ENCODE results near the gene LAMA2. TPM values are rescaled to one million over a fixed set of nuclear protein-coding genes. Genes with fewer than 3 reads are reported as not detected.

LAMA2 gene, protein sequence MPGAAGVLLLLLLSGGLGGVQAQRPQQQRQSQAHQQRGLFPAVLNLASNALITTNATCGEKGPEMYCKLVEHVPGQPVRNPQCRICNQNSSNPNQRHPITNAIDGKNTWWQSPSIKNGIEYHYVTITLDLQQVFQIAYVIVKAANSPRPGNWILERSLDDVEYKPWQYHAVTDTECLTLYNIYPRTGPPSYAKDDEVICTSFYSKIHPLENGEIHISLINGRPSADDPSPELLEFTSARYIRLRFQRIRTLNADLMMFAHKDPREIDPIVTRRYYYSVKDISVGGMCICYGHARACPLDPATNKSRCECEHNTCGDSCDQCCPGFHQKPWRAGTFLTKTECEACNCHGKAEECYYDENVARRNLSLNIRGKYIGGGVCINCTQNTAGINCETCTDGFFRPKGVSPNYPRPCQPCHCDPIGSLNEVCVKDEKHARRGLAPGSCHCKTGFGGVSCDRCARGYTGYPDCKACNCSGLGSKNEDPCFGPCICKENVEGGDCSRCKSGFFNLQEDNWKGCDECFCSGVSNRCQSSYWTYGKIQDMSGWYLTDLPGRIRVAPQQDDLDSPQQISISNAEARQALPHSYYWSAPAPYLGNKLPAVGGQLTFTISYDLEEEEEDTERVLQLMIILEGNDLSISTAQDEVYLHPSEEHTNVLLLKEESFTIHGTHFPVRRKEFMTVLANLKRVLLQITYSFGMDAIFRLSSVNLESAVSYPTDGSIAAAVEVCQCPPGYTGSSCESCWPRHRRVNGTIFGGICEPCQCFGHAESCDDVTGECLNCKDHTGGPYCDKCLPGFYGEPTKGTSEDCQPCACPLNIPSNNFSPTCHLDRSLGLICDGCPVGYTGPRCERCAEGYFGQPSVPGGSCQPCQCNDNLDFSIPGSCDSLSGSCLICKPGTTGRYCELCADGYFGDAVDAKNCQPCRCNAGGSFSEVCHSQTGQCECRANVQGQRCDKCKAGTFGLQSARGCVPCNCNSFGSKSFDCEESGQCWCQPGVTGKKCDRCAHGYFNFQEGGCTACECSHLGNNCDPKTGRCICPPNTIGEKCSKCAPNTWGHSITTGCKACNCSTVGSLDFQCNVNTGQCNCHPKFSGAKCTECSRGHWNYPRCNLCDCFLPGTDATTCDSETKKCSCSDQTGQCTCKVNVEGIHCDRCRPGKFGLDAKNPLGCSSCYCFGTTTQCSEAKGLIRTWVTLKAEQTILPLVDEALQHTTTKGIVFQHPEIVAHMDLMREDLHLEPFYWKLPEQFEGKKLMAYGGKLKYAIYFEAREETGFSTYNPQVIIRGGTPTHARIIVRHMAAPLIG (N-terminal part only)
- 2.2 and 3.9 TPM in 2 replicates for total RNA-seq (2022)
- percentile 14 among the genes with signal in this experiment for Bru-seq, nascent RNA
- percentile 9 among the genes with signal in this experiment for BruChase-seq, experiment 1, labeled RNA remaining after a 6-hour chase
- BruChase-seq, experiment 2, labeled RNA remaining after a 2-hour chase = percentile 7 among the genes with signal in this experiment
- long read RNA-seq, partial matches to known transcripts = 0 of 1 reads
- long read RNA-seq, other reads (novel, unspliced or antisense) = 1 of 1 reads

DNA sequence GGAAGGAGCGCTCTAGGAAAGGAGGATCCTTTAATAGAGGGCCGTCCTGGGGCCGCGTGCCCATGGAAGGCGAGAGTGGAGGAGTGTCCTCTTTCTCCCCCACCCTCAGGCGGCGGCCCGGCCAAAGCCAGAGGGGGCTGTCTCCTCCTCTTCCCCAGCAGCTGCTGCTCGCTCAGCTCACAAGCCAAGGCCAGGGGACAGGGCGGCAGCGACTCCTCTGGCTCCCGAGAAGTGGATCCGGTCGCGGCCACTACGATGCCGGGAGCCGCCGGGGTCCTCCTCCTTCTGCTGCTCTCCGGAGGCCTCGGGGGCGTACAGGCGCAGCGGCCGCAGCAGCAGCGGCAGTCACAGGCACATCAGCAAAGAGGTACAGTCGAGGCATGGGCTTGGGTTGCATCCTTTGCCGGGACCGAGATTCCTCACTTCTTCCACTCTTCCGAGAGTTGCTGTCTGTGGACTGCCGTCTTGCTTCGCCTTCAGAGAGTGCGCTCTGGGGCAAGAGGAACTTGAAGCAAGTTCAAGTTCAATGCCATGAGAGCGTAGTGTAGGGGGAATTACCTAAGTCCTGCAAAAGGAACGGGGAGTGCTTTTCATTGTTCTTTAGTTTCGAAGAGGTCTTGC, at the start of gene LAMA2:
Gene LAMA2, plus strand, starts transcription at position 148 of the 621 bp plus-strand sequence. Its CDS starts 108 bp downstream, at position 256.
- DNase-seq (ENCODE audit: unreplicated experiment) = no peak
- Mint-ChIP-seq H3K4me3 (ENCODE audit: unreplicated experiment) (no peak within 1 kb of the TSS), H3K36me3 (ENCODE audit: insufficient read depth, unreplicated experiment) (no peaks in the 10 kb centered on the region), H3K9me3 (ENCODE audit: unreplicated experiment) (no peaks in the 10 kb centered on the region), H3K27me3 (ENCODE audit: insufficient read depth, unreplicated experiment) (peaks cover 70% of the 10 kb centered on the region), H3K4me1 (ENCODE audit: insufficient read depth, unreplicated experiment) (no peaks in the 10 kb centered on the region), H3K27ac (ENCODE audit: low read depth, unreplicated experiment) (no peak within 1 kb of the TSS)
- TF ChIP-seq, protein P1, sequence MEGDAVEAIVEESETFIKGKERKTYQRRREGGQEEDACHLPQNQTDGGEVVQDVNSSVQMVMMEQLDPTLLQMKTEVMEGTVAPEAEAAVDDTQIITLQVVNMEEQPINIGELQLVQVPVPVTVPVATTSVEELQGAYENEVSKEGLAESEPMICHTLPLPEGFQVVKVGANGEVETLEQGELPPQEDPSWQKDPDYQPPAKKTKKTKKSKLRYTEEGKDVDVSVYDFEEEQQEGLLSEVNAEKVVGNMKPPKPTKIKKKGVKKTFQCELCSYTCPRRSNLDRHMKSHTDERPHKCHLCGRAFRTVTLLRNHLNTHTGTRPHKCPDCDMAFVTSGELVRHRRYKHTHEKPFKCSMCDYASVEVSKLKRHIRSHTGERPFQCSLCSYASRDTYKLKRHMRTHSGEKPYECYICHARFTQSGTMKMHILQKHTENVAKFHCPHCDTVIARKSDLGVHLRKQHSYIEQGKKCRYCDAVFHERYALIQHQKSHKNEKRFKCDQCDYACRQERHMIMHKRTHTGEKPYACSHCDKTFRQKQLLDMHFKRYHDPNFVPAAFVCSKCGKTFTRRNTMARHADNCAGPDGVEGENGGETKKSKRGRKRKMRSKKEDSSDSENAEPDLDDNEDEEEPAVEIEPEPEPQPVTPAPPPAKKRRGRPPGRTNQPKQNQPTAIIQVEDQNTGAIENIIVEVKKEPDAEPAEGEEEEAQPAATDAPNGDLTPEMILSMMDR (IDR thresholded peaks at IDR 0.05; ENCODE audit: unreplicated experiment) = no peak
- intact Hi-C loops (cut with micrococcal nuclease) = no loop called here
- POLR2A ChIA-PET = no interaction called here
- BruUV-seq (replicated peaks) = no TSS peak
- CTCF ChIA-PET = no interaction called here

DNA sequence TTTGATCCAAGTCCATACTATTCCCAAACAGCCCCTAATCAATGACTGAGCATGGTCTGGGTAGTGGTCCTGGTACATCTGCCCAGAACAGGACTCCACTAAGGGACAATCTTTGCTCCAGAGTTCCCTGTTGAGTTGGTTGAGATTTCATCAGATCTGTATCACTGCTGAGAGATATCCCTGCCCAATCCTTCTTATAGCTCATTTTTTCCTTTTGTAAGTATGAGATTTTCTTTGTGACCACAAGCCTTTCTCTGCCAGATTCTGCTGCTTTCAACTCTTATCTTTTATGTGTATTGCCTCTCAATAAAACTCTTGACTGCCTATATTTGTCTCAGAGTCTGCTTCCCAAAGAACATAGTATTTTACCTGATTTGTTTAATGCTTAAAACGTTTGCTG, 46.2 kb upstream of the LAMA2 start:
- no peak for DNase-seq (ENCODE audit: unreplicated experiment)
- H3K27me3 Mint-ChIP-seq (ENCODE audit: insufficient read depth, unreplicated experiment) = peaks cover 26% of the 10 kb centered on the region

DNA sequence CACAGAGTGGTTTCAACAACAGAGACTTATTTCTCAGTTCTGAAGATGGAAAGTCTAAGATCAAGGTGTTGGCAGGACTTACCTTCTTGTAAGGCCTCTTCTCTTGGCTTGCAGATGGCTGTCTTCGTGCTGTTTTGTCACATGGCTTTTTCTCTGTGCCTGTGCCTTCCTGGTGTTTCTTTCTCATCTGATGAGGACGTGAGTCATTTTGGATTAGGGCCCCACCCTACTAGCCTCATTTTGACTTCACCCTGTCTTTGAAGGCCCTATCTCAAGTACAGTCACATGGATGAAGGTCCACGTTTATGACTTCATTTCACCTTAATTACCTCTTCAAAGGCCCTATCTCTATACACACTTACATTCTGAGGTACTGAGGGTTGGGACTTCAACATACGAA, 41.4 kb upstream of the LAMA2 start:
- TF ChIP-seq, protein P1 (IDR thresholded peaks at IDR 0.05; ENCODE audit: unreplicated experiment) = no peak
- no peaks in the 10 kb centered on the region for H3K4me1 Mint-ChIP-seq (ENCODE audit: insufficient read depth, unreplicated experiment)
- intact Hi-C loops (cut with micrococcal nuclease) = no loop called here
- BruUV-seq (replicated peaks) = no TSS peak
- H3K27ac Mint-ChIP-seq (ENCODE audit: low read depth, unreplicated experiment) = no peak overlapping the region
- no peak overlapping the region for H3K4me3 Mint-ChIP-seq (ENCODE audit: unreplicated experiment)
- H3K9me3 Mint-ChIP-seq (ENCODE audit: unreplicated experiment) = no peaks in the 10 kb centered on the region
- DNase-seq (ENCODE audit: unreplicated experiment) = no peak
- peaks cover 53% of the 10 kb centered on the region for H3K27me3 Mint-ChIP-seq (ENCODE audit: insufficient read depth, unreplicated experiment)
- CTCF ChIA-PET = interaction anchor here (0.5 kb wide), 1 partner anchor 31 kb away, joined by 3 read pairs; no protein-coding TSS in a partner anchor
- no peaks in the 10 kb centered on the region for H3K36me3 Mint-ChIP-seq (ENCODE audit: insufficient read depth, unreplicated experiment)
- POLR2A ChIA-PET = interaction anchor here (0.6 kb wide), 1 partner anchor 232 kb away, joined by 3 read pairs; no protein-coding TSS in a partner anchor

More for the DNA sequence above, 46.2 kb upstream of the LAMA2 start:
- BruUV-seq (replicated peaks) = no TSS peak
- Mint-ChIP-seq H3K27ac (ENCODE audit: low read depth, unreplicated experiment) (no peak overlapping the region), H3K36me3 (ENCODE audit: insufficient read depth, unreplicated experiment) (no peaks in the 10 kb centered on the region), H3K4me1 (ENCODE audit: insufficient read depth, unreplicated experiment) (no peaks in the 10 kb centered on the region), H3K4me3 (ENCODE audit: unreplicated experiment) (no peak overlapping the region), H3K9me3 (ENCODE audit: unreplicated experiment) (no peaks in the 10 kb centered on the region)
- intact Hi-C loops (cut with micrococcal nuclease) = no loop called here
- TF ChIP-seq, protein P1 (IDR thresholded peaks at IDR 0.05; ENCODE audit: unreplicated experiment) = no peak
- CTCF ChIA-PET = no interaction called here
- POLR2A ChIA-PET = no interaction called here
